HL-60/S4 (cell line): Measurements from ENCODE around the gene PPP2CA.
"Not testable (repeated sequence)": the region's sequence is repeated elsewhere in the genome, so short reads cannot be mapped to it uniquely, and the experiment has no call there.

Source experiments
- in situ Hi-C: fragments of 300-500 bp; cut with MboI; formaldehyde crosslinking; loops from 2 replicates; pipeline ENCODE4 v1.14.3; 2022; ENCODE audit warnings: low sequenced_read_pairs

Gene PPP2CA

GRCh38 chr5:134203630-134204029 is 22.2 kb downstream of the PPP2CA start:
- in situ Hi-C loops: no loop called here

- in situ Hi-C loops: loop anchor here (25.0 kb wide), 1 partner anchor 392 kb away; no protein-coding TSS in a partner anchor
Observed at GRCh38 chr5:134195666-134196065, 30.2 kb downstream of the PPP2CA start.

- in situ Hi-C loops: loop anchor here (10.0 to 25.0 kb wide), 2 partner anchors 96 to 398 kb away; no protein-coding TSS in a partner anchor
Observed at GRCh38 chr5:134189031-134189430, 36.8 kb downstream of the PPP2CA start.

GRCh38 chr5:134188092-134188491 is 37.8 kb downstream of the PPP2CA start:
- in situ Hi-C loops: loop anchor here (10.0 to 25.0 kb wide), 2 partner anchors 97 to 399 kb away; no protein-coding TSS in a partner anchor

GRCh38 chr5:134184155-134185135 is 41.4 kb downstream of the PPP2CA start:
- in situ Hi-C loops: loop anchor here (10.0 to 25.0 kb wide), 2 partner anchors 100 to 403 kb away; no protein-coding TSS in a partner anchor

- in situ Hi-C loops: loop anchor here (10.0 to 25.0 kb wide), 2 partner anchors 101 to 404 kb away; no protein-coding TSS in a partner anchor
Observed at GRCh38 chr5:134183481-134183880, 42.4 kb downstream of the PPP2CA start.

- in situ Hi-C loops: loop anchor here (25.0 kb wide), 1 partner anchor 409 kb away; no protein-coding TSS in a partner anchor
Observed at GRCh38 chr5:134178096-134178419, 47.8 kb downstream of the PPP2CA start.

GRCh38 chr5:134177369-134178095 is 48.3 kb downstream of the PPP2CA start:
- in situ Hi-C loops: loop anchor here (25.0 kb wide), 1 partner anchor 410 kb away; no protein-coding TSS in a partner anchor

- in situ Hi-C loops: loop anchor here (25.0 kb wide), 1 partner anchor 411 kb away; no protein-coding TSS in a partner anchor
Observed at GRCh38 chr5:134176511-134177368, 49.1 kb downstream of the PPP2CA start, which contains the start of gene SKP1. SKP1 (minus strand) TSS chr5:134176950; CDS start chr5:134174022, 2,928 bp downstream.

GRCh38 chr5:134175921-134176510 is 49.9 kb downstream of the PPP2CA start:
- in situ Hi-C loops: loop anchor here (25.0 kb wide), 1 partner anchor 411 kb away; no protein-coding TSS in a partner anchor

- in situ Hi-C loops: loop anchor here (25.0 kb wide), 1 partner anchor 412 kb away; no protein-coding TSS in a partner anchor
Observed at GRCh38 chr5:134174841-134175839, 50.7 kb downstream of the PPP2CA start.

- in situ Hi-C loops: no loop called here
Observed at GRCh38 chr5:134171972-134172371, 53.9 kb downstream of the PPP2CA start.

GRCh38 chr5:134162592-134162991 is 63.3 kb downstream of the PPP2CA start:
- in situ Hi-C loops: no loop called here

GRCh38 chr5:134161513-134162395 is 64.1 kb downstream of the PPP2CA start:
- in situ Hi-C loops: no loop called here

GRCh38 chr5:134153657-134154056 is 72.2 kb downstream of the PPP2CA start:
- in situ Hi-C loops: no loop called here

- in situ Hi-C loops: no loop called here
Observed at GRCh38 chr5:134153241-134153640, 72.6 kb downstream of the PPP2CA start.

- in situ Hi-C loops: not testable (repeated sequence)
Observed at GRCh38 chr5:134152173-134152832, 73.6 kb downstream of the PPP2CA start.
